ENCODE measurements around the gene GRAMD1B.

The GRAMD1B gene

GRCh38 chr11:123482218-123482617 is 52.1 kb downstream of the GRAMD1B start:
- DNase-seq (ENCODE audit: insufficient read length, low spot score): no peak
- no peak for TF ChIP-seq POLR2A (IDR thresholded peaks at IDR 0.05; ENCODE audit: low read depth, low read length)
- FAIRE-seq: no peak

GRCh38 chr11:123483058-123483457 is 53.0 kb downstream of the GRAMD1B start:
- no peak for FAIRE-seq
- TF ChIP-seq POLR2A (IDR thresholded peaks at IDR 0.05; ENCODE audit: low read depth, low read length): no peak

GRCh38 chr11:123483466-123483865 is 53.4 kb downstream of the GRAMD1B start:
- FAIRE-seq: no peak
- no peak for DNase-seq (ENCODE audit: insufficient read length, low spot score)
- no peak for TF ChIP-seq POLR2A (IDR thresholded peaks at IDR 0.05; ENCODE audit: low read depth, low read length)

More at GRCh38 chr11:123483058-123483457, 53.0 kb downstream of the GRAMD1B start:
- DNase-seq (ENCODE audit: insufficient read length, low spot score): peak; percentile 28

GRCh38 chr11:123484448-123484847 is 54.4 kb downstream of the GRAMD1B start:
- TF ChIP-seq POLR2A (IDR thresholded peaks at IDR 0.05; ENCODE audit: low read depth, low read length): no peak
- FAIRE-seq: no peak
- no peak for DNase-seq (ENCODE audit: insufficient read length, low spot score)

GRCh38 chr11:123487157-123487744 is 57.2 kb downstream of the GRAMD1B start:
- FAIRE-seq: no peak
- DNase-seq (ENCODE audit: insufficient read length, low spot score): no peak
- TF ChIP-seq POLR2A (IDR thresholded peaks at IDR 0.05; ENCODE audit: low read depth, low read length): no peak

GRCh38 chr11:123490527-123490926 is 60.5 kb downstream of the GRAMD1B start:
- DNase-seq (ENCODE audit: insufficient read length, low spot score) (no peak), FAIRE-seq (no peak)
- TF ChIP-seq POLR2A (IDR thresholded peaks at IDR 0.05; ENCODE audit: low read depth, low read length): no peak

GRCh38 chr11:123491241-123491640 is 61.2 kb downstream of the GRAMD1B start:
- FAIRE-seq (no peak), DNase-seq (ENCODE audit: insufficient read length, low spot score) (no peak)
- no peak for TF ChIP-seq POLR2A (IDR thresholded peaks at IDR 0.05; ENCODE audit: low read depth, low read length)

GRCh38 chr11:123493349-123494063 is 63.4 kb downstream of the GRAMD1B start:
- DNase-seq (ENCODE audit: insufficient read length, low spot score): no peak
- FAIRE-seq: no peak
- TF ChIP-seq POLR2A (IDR thresholded peaks at IDR 0.05; ENCODE audit: low read depth, low read length): no peak

- FAIRE-seq (no peak), DNase-seq (ENCODE audit: insufficient read length, low spot score) (no peak)
- TF ChIP-seq POLR2A (IDR thresholded peaks at IDR 0.05; ENCODE audit: low read depth, low read length): no peak
Observed at GRCh38 chr11:123494195-123495050, 64.4 kb downstream of the GRAMD1B start.

- FAIRE-seq: no peak
- no peak for DNase-seq (ENCODE audit: insufficient read length, low spot score)
- TF ChIP-seq POLR2A (IDR thresholded peaks at IDR 0.05; ENCODE audit: low read depth, low read length): no peak
Observed at GRCh38 chr11:123504401-123504800, 74.3 kb downstream of the GRAMD1B start.

- no peak for FAIRE-seq
- no peak for DNase-seq (ENCODE audit: insufficient read length, low spot score)
- TF ChIP-seq POLR2A (IDR thresholded peaks at IDR 0.05; ENCODE audit: low read depth, low read length): no peak
Observed at GRCh38 chr11:123505546-123506299, 75.7 kb downstream of the GRAMD1B start.

GRCh38 chr11:123507043-123507442 is 77.0 kb downstream of the GRAMD1B start:
- FAIRE-seq: no peak

GRCh38 chr11:123509737-123510578 is 79.9 kb downstream of the GRAMD1B start:
- DNase-seq (ENCODE audit: insufficient read length, low spot score) (peak; percentile 73), FAIRE-seq (peak; percentile 89)

More at GRCh38 chr11:123507043-123507442, 77.0 kb downstream of the GRAMD1B start:
- DNase-seq (ENCODE audit: insufficient read length, low spot score): no peak
- no peak for TF ChIP-seq POLR2A (IDR thresholded peaks at IDR 0.05; ENCODE audit: low read depth, low read length)

More at GRCh38 chr11:123509737-123510578, 79.9 kb downstream of the GRAMD1B start:
- TF ChIP-seq POLR2A (IDR thresholded peaks at IDR 0.05; ENCODE audit: low read depth, low read length): no peak
